Measurements from ENCODE around the gene STK35.

STK35 gene

GRCh38 chr20:2136275-2136674 lies 34.6 kb downstream of the STK35 start:
- DNase-seq = no peak

GRCh38 chr20:2137552-2138201 lies 36.0 kb downstream of the STK35 start:
- no peak for DNase-seq

- DNase-seq = no peak
These were observed 36.8 kb downstream of the STK35 start for GRCh38 chr20:2138396-2138795.

GRCh38 chr20:2139250-2139649 lies 37.6 kb downstream of the STK35 start:
- no peak for DNase-seq

GRCh38 chr20:2139736-2140135 lies 38.1 kb downstream of the STK35 start:
- no peak for DNase-seq

GRCh38 chr20:2140561-2140960 lies 38.9 kb downstream of the STK35 start:
- DNase-seq = peak; percentile 26

GRCh38 chr20:2141600-2142575 lies 40.3 kb downstream of the STK35 start:
- peak; percentile 21 for DNase-seq

GRCh38 chr20:2142649-2143048 lies 41.0 kb downstream of the STK35 start:
- no peak for DNase-seq

GRCh38 chr20:2143594-2143993 lies 42.0 kb downstream of the STK35 start:
- DNase-seq = no peak

GRCh38 chr20:2144850-2145249 lies 43.2 kb downstream of the STK35 start:
- no peak for DNase-seq

GRCh38 chr20:2145376-2145775 lies 43.7 kb downstream of the STK35 start:
- DNase-seq = no peak

GRCh38 chr20:2146080-2146867 lies 44.6 kb downstream of the STK35 start:
- no peak for DNase-seq

- no peak for DNase-seq
These were observed 47.9 kb downstream of the STK35 start for GRCh38 chr20:2149507-2149906.

- no peak for DNase-seq
These were observed 49.0 kb downstream of the STK35 start for GRCh38 chr20:2150660-2151059.

- no peak for DNase-seq
These were observed 50.2 kb downstream of the STK35 start for GRCh38 chr20:2151858-2152281.

GRCh38 chr20:2152317-2152716 lies 50.7 kb downstream of the STK35 start:
- no peak for DNase-seq

GRCh38 chr20:2153326-2153725 lies 51.7 kb downstream of the STK35 start:
- DNase-seq = no peak

GRCh38 chr20:2156224-2156623 lies 54.6 kb downstream of the STK35 start:
- no peak for DNase-seq

- DNase-seq = no peak
These were observed 55.3 kb downstream of the STK35 start for GRCh38 chr20:2156666-2157624.

- no peak for DNase-seq
These were observed 60.6 kb downstream of the STK35 start for GRCh38 chr20:2162125-2162822.

- DNase-seq = no peak
These were observed 61.2 kb downstream of the STK35 start for GRCh38 chr20:2162823-2163166.

GRCh38 chr20:2163312-2163711 lies 61.7 kb downstream of the STK35 start:
- DNase-seq = no peak

All from suppressor macrophage treated with lipopolysaccharide for 4 hours (primary cell).